GM21619 (cell line): ENCODE measurements around the gene ATR.
"Not testable (repeated sequence)": the region's sequence is repeated elsewhere in the genome, so short reads cannot be mapped to it uniquely, and the experiment has no call there.

ENCODE experiments used
- ATAC-seq: cut with Tn5 transposase; IDR thresholded peaks from one replicate; pipeline ENCODE4 v1.9.1; 2021; ENCODE audit not compliant: unreplicated experiment

Gene ATR

DNA sequence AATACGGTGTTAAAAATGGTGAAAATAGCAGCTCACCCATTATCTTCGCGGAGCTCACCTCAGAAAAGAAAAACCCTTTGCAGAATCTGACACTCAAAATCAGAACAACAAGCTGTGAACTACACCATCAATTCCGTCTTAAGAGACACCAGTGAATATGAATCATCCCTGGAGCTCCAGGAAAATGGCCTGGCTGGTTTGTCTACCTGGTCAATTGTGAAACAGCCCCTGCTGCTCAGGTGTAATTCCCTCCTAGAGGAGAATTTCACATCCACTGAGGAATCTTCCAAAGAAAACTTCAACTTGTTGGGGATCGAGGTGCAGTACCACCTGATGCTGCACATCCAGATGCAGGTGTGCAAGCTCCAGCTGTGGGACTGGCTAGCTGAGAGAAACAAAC lies 127.7 kb downstream of the ATR start:
- no peak for ATAC-seq

DNA sequence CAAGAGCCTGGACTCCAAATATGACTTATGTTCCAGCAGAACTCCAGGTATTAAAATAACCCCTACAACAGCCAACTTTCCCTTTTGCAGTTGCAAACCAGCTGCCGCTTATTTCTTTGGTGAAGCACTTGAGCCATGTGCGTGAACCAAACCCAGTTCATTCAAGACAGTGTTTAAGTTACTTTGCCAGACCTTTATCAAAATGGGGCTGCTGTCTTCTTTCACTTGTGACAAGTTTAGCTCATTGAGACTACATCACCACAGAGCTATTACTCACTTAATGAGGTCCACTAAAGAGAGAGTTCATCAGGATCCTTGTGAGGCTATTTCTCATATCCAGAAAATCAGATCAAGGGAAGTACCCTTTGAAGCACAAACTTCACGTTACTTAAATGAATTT lies 128.3 kb downstream of the ATR start:
- no peak for ATAC-seq

DNA sequence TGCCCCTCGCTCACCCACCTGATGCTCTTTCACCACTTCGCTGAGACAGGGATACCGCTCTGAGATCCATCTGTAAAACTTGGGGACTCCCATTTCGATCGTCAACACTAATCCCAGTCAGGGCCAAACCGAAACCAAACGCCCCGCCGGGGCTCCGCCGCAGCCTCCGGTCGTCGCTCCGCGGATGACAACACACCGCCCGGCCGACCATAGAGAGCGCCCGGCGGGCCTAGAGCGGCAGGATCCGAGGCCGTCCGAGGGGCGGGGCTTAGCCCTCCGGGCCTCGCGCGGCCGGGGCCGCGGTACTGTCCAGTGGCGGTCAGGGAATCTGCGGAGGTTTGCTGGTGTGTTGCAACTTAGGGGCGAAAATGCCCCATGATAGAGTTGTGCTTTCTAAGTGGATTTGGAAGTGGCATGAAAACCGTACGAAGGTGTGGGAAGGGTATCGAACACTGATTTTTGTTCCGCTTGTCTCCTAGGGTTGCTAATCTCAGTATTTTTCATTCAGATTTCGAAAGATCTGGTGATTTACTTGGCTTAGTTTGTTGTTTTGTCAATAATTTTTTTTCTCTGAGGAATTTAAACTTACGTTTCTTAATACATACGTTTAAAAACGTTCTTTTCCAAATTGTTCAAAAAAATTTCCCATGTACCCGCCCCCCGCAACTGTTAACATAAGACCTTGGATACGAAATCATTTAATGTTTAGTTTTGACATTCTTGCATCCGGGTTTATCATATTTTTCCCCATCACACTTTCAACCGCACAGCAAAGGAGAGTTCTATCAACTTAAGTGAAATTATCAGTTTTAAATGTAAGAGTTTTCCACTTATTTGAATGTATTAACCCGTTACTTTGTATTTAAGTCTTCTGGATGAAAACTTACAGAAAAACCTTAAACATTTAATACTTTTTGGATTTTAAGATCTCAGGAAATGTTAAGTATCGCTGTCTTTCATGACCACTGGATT lies 130.4 kb downstream of the ATR start, which contains the start of gene XRN1:
XRN1 (minus strand) TSS at position 186 of the 972 bp plus-strand sequence; CDS start at position 93, 93 bp downstream.
- peak; percentile 76 for ATAC-seq

DNA sequence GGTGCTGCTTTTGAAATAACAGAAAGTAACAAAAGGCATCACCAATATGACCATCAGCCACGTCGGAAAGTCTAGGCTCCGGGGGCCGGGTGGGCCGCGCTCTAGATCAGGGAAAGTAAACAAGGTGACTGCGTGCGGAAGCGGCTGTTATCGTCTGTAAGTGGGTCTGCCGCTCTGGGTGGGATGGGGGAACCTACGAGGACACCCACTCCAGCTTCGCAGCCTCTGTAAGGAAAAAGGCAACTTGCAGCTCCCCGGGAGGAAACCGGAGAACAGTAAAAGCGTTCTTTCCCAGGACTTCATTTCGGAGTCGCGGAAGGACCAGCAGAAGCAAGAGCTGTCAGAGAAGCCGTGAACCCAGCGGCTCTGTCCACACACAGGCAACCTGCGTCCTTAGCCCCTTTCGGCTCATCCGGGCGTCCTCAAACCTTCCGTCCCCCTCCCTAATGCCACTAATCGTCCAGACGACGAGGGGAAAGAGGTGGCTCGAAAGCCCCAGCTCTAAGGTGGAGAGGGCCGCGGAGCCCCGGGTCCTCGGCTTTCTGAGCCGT lies 131.2 kb downstream of the ATR start:
- ATAC-seq: peak; percentile 27

DNA sequence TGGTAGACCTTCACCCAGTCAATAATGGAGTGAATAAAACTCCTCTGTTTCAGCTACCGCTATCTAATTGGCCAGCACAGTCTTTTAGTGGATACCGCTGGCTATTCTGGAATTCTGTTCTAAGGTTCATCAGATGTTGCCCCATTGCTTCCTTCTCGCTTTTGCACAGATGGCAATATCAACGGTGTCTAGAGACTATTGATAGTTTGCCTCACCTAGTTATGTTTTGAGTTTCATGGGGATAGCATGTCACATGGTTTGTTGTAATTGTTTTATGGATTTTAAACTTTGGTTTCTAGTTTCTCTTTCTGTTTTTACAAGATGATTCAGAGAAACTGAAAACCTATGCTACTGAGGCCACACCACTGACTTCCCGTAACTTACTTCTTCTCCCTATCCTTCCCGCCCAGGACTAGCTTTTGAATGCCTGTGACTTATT lies 132.7 kb downstream of the ATR start:
- ATAC-seq: peak; percentile 54

DNA sequence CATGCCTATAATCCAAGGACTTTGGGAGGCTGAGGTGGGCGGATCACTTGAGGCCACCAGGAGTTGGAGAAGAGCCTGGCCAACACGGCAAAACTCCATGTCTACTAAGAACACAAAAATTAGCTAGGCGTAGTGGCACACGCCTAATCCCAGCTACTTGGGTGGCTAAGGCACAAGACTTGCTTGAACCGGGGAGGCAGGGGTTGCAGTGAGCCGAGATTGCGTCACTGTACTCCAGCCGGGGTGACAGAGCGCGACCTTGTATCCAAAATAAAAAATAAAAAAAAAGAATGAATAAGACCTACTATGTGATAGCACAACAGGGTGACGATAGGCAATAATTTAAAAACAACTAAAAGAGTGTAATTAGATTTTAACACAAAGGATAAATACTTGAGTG lies 134.2 kb downstream of the ATR start:
- ATAC-seq: no peak

DNA sequence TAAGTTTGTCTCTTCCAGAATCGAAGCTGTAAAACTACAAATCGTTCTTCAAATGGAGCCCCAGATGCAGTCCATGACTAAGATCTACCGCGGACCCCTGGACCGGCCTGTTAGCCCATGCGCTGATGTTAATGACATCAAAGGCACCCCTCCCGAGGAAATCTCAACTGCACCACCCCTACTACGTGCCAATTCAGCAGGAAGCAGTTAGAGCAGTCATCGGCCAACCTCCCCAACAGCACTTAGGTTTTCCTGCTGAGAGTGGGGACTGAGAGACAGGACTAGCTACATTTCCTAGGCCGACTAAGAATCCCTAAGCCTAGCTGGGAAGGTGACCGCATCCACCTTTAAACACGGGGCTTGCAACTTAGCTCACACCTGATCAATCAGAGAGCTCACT lies 135.5 kb downstream of the ATR start:
- ATAC-seq: not testable (repeated sequence)

DNA sequence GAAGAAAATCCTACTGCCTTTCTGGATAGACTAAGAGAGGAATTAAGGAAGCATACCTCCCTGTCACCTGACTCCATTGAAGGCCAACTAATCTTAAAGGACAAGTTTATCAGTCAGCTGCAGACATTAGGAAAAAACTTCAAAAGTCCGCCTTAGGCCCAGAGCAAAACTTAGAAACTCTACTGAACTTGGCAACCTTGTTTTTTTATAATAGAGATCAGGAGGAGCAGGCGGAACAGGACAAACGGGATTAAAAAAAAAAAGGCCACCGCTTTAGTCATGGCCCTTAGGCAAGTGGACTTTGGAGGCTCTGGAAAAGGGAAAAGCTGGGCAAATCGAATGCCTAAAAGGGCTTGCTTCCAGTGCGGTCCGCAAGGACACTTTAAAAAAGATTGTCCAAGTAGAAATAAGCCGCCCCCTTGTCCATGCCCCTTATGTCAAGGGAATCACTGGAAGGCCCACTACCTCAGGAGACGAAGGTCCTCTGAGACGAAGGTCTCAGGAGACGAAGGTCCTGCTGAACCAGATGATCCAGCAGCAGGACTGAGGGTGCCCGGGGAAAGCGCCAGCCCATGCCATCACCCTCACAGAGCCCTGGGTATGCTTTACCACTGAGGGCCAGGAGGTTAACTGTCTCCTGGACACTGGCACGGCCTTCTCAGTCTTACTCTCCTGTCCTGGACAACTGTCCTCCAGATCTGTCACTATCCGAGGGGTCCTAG lies 138.9 kb downstream of the ATR start:
- ATAC-seq: not testable (repeated sequence)

DNA sequence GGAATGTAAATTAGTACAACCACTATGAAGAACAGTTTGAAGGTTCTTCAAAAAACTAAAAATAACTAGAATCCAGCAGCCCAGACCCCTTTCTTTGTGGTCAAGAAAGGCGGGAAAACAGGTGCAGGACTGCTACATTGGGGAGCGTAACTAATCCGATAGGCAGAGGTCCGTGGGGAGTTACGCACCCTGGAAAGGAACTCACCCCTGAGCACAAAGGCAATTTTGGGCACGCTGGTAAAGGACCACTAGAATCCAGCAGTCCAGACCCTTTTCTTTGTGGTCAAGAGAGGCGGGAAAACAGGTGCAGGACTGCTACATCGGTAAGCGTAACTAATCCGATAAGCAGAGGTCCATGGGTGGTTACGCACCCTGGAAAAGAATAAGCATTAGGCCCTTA lies 140.4 kb downstream of the ATR start:
- not testable (repeated sequence) for ATAC-seq

DNA sequence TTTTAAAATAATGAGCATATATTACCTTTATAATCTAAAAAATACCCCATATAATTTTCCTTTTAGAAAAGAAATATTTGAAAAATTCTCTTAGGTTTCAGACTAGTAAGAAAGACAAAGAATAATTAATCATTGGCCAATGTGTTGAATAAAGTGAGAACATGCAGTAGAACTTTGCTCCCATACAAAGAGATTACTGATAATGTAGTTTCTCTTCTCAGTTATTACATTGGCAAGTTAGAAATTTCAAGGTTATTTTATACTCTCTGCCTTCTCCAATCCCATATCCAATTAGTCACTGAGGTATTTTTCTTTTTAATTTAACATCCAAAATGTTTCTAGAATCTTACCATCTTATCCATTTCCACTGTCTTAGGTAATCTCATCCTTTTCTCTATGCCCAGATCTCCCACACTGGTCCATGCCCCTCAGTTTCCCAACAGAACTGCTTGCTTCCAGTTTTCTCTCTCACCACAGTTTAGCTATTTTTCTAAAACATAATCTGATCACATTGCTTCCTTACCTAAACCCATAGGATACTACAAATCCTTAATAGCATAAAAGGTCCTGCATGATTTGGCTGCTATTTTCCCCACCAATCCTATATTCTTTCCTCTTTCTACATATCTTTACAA lies 141.5 kb downstream of the ATR start:
- ATAC-seq: no peak

DNA sequence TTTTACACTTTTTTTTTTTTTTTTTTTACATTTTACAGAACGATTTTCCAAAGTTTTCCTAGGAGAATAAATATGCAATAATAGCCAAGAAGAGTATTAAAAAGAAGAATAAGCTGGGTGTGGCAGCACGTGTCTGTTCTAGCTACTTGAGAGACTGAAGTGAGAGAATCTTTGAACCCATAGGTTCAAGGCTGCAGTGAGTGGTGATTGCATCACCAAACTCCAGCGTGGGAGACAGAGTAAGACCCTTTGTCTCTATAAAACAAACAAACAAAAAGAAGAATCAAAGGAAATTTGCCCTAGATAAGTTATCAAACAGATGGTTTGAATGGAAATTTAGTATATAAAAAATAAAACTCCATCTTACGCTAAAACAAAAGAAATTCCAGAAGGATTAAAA lies 144.0 kb downstream of the ATR start:
- no peak for ATAC-seq

DNA sequence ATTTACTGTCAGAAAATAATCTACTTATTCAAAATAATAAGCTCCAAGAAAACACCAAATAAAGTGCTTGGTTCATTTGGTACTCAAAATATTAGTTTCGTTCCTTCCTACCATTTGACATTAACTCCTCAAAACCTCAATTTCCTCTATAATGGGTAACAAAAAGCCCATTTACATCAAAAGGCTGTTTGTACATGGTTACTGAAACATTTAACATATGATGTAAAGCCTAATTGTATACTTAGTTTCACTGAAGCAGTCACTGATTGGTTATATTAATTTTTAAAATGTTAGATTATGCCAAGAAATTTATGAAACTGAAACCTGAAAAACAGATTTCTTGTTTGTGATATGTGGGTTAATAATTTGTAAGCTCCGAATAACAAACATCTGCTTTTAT lies 145.4 kb downstream of the ATR start:
- no peak for ATAC-seq

DNA sequence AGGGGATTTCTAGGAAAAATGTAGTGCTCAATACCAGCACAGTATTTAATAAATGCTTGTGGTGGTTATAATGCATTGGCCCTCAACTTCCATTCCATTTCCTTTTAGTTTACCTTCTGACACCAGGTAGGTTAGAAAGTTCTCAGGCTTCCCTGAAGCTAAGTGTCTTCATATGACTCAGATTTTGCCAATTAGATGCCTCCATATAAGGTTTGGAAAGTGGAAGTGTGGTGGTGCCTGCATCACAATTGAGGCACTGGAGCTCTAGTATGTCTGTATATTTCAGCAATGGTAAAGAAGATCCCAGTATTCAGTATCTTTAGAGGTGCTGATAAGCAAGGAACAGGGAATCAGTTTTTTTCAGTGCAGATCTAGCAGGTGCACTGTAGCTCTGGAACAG lies 149.0 kb downstream of the ATR start:
- no peak for ATAC-seq

DNA sequence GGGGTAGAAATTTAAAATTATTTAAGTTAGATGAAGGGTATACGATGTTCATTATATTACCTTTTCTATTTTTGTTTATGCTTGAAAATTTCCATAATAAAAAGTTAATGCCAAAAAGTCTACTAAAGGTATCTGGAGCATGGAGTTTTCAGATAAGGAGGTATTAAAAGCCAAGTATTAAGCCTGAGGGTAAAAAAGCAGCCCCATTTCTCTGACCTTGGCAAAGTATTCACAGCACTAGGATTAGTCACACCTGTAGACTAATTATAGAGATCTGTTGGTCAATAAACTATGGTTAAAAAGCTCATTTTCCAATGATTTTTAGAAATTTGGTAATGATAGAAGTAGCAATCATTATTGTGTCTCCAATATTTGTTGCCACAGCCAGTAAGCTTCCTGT lies 153.8 kb downstream of the ATR start:
- ATAC-seq: no peak

DNA sequence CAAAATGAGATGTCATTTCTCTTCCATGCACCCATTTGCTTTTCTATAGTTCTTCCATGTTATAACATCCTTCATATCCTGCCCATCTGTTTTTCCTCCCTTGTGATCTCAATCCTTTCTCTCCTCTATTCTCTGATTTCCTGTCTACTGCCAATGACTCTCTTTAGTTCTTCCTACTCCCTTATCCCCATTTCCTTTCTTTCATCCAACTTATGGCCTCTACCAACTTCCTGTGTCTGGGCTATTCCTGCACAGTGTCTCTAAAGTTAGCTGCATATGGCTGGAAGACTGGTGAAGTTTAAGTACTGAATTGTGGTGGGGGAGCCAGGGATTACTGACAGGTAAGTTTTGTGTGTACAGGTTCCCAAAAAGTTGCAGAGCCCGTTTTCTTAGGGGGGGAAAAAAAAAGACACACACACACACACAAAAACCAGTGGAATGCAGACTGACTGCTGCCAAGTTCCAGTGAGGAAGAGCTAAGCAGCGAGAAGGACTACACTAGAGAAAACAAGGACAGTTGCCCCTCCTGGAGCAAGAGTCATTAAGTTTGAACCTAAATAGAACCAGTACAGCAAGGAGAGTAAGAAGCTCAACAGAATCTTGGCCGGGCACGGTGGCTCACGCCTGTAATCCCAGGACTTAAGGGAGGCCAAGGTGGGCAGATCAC lies 159.5 kb downstream of the ATR start:
- ATAC-seq: no peak

DNA sequence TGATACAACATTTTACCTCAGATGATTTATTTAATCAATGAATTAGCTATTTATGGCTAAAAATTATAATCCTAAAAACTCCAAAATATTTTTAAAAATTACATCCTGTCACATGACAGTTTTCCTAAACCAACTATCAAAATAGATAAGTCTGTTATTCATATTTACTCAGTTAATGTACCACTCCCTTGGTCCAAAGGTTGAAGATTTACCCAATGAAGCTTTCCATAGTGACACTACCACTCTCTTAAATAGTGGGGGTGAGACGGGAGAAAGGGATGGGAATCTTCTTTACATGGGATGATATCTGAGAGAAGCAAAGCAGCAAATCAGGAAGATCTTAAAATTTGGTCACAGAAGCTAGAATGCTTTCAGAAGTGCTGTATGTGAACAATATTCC lies 161.2 kb downstream of the ATR start:
- no peak for ATAC-seq

DNA sequence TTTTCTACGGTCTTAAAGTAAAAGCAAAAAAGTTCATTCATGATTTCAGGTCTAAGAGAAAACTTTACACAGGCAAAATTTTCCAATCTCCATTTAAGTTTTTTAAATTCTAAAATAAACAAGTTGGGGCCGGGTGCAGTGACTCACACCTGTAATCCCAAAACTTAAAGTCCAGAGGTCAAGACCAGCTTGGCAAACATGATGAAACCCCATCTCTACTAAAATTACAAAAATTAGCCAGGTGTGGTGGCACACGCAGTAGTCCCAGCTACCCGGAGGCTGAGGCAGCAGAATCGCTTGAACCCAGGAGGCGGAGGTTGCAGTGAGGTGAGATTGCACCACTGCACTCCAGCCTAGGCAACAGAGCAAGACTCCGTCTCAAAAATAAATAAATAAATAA lies 178.0 kb downstream of the ATR start:
- not testable (repeated sequence) for ATAC-seq
